HFF-Myc (cell line): Measurements from ENCODE around the gene CENPM.

Experiments
- DNase-seq: peaks from one replicate; pipeline ENCODE4 v3.0.0-alpha.2; 2011; ENCODE audit warnings: low read depth; ENCODE audit errors: extremely low read depth
- H3K4me3 ChIP-seq: replicated peaks from 2 replicates; pipeline ENCODE4 v1.5.1; 2011; ENCODE audit warnings: low read depth, mild to moderate bottlenecking, control low read depth, low read length
- CTCF ChIP-seq: IDR thresholded peaks from 2 replicates; pipeline ENCODE4 v1.5.1; 2012; ENCODE audit warnings: mild to moderate bottlenecking, low read depth, low read length, control low read depth; ENCODE audit errors: missing control alignments

CENPM gene

GRCh38 chr22:41975299-41976069 is 28.5 kb upstream of the CENPM start:
- no peak overlapping the region for H3K4me3 ChIP-seq
- no peak for TF ChIP-seq CTCF
- no peak for DNase-seq

GRCh38 chr22:41974691-41975290 is 27.8 kb upstream of the CENPM start:
- H3K4me3 ChIP-seq = no peak overlapping the region
- DNase-seq = no peak
- TF ChIP-seq CTCF = no peak

GRCh38 chr22:41971431-41971830 is 24.5 kb upstream of the CENPM start:
- no peak for TF ChIP-seq CTCF
- no peak overlapping the region for H3K4me3 ChIP-seq
- no peak for DNase-seq

GRCh38 chr22:41970601-41971000 is 23.6 kb upstream of the CENPM start:
- TF ChIP-seq CTCF = no peak
- DNase-seq = no peak
- H3K4me3 ChIP-seq = no peak overlapping the region

GRCh38 chr22:41969110-41969646 is 22.2 kb upstream of the CENPM start, which contains the start of gene SEPTIN3:
Gene SEPTIN3, plus strand, starts transcription at chr22:41969443. Its CDS starts 2,050 bp downstream, at chr22:41971493.
- no peak for DNase-seq
- TF ChIP-seq CTCF = no peak

GRCh38 chr22:41968601-41969000 is 21.6 kb upstream of the CENPM start:
- H3K4me3 ChIP-seq = no peak overlapping the region
- no peak for TF ChIP-seq CTCF
- no peak for DNase-seq

More at GRCh38 chr22:41969110-41969646, 22.2 kb upstream of the CENPM start, which contains the start of gene SEPTIN3:
- no peak within 1 kb of the TSS for H3K4me3 ChIP-seq
